D341Med (cell line): Measurements from ENCODE around the gene SLC7A4.
"Not testable (repeated sequence)": the region's sequence is repeated elsewhere in the genome, so short reads cannot be mapped to it uniquely, and the experiment has no call there.

ENCODE experiments used
- DNase-seq: peaks from one replicate; pipeline ENCODE4 v3.0.0; 2012; ENCODE audit warnings: low spot score

SLC7A4 gene

DNA sequence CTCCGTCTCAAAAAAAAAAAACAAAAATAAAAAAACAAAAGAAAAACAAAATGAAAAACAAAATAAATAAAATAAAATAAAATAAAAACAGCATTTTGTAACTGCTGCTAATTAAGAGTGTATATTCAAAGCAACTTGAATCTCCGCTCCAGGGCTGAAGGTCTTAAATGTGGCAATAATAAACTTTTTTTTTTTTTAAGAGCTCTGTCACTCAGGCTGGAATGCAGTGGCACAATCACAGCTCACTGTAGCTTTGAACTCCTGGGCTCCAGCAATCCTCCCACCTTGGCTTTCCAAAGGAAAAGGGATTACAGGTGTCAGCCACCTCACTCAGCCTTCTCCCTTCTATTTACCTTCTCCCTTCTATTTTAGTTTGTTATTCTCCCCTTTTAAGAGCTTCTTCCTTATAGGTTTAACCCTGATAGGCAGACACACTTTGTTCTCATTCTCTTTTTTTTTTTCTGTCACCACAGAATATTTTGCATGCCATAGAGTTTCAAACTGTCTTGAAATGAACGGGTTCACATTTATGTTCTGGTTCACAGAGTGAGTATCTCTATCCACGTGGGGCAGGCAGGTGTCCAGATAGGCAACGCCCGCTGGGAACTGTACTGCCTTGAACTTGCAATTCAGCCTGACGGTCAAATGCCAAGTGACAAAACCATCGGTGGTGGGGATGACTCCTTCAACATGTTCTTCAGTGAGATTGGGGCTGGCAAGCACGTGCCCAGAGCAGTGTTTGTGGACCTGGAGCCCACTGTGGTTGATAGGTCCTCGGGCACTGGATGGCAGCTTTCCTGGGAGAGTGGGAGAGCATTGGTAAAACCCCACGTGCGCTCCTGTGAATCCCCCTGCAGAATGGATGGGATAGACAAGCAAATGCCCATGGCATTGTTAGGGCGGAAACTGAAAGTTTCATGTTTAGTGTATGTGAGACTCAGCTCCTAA, 32.8 kb upstream of the SLC7A4 start:
- DNase-seq = no peak

DNA sequence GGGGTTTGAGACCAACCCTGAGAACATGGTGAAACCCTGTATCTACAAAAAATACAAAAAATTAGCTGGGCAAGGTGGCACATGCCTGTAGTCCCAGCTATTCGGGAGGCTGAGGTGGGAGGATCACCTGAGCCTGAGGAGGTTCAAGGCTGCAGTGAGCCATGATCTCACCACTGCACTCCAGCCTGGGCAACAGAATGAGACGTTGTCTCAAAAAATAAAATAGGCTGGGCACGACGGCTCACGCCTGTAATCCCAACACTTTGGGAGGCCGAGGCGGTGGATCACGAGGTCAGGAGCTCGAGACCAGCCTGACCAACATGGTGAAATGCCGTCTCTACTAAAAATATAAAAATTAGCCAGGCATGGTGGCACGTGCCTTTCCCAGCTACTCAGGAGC, 32.1 kb upstream of the SLC7A4 start:
- not testable (repeated sequence) for DNase-seq

DNA sequence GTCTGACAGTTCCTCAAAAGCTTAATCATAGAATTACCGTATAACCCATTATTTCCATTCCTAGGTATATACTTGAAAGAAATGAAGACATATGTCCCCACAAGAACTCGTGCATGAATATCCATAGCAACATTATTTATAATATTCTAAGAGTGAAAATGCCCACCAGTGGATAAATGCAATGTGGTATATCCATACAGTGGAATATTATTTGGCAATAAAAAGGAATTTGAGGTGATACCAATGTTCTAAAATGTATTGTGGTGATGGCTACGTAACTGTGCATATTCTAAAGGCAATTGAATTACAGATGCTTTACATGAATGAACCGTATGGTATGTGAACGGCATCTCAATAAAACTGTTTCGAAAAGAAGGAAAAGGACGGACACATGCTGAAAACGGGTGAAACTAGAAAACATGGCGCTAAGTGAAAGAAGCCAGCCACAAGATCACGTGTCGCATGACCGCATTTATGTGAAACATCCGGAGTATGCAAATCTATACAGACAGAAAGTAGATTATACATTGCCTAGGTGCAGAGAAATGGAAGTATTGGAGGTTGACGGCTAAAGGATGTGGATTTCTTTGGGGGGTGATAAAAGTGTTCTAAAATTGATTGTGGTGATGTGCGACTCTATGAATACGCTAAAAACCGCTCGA, 29.4 kb upstream of the SLC7A4 start:
- not testable (repeated sequence) for DNase-seq

DNA sequence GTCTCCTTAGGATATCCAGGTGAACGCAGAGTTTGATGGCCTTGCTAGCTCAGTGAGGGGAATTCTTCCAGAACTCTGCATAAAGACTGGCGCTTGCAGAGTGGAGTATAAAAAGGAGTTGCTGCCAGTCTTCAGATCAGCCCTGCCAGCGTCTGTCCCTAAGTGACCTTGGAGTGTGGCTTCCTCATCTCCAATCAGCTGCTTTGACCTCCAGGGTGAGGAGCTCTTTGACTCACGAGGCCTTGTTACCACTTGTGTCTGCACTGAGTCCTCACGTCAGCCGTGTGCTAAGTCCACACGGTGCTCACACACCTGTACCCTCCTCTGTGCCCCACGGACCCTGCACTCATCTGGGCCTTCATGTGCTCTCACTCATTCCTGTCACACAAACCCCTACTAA, 28.0 kb upstream of the SLC7A4 start:
- not testable (repeated sequence) for DNase-seq

DNA sequence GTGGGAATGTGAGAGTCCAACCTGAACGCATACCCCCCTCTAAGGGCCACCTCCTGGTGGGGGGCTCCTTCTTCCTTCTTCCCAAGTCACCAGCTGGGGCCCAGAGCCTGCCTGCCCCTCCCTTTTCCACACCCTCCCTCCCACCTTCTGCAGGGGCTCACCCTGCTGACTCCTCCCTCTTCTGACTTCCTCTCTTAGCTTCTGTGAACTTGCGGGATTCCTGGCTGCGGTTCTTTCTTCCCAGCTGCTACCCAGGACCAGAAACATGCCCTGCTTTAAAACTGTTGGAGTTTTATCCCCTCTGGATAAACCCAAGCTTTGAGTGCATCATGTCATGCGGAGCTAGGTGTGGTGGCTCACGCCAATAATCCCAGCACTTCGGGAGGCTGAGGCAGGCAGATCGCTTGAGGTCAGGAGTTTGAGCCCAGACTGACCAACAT, 23.5 kb upstream of the SLC7A4 start:
- peak; percentile 21 for DNase-seq

DNA sequence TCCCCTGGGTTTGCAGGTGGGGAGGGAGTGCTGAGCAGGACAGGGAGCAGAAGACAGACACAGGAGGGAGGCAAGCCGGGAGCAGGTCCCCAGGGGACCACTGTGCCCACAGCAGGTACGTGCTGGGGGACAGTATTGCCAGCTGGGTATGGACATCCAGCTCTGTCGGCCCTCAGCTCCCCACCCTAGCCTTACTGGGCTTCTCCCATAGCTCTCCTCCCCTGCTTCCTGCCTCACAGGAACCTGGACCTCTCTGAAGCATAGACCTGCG, 23.1 kb upstream of the SLC7A4 start:
- DNase-seq = no peak

DNA sequence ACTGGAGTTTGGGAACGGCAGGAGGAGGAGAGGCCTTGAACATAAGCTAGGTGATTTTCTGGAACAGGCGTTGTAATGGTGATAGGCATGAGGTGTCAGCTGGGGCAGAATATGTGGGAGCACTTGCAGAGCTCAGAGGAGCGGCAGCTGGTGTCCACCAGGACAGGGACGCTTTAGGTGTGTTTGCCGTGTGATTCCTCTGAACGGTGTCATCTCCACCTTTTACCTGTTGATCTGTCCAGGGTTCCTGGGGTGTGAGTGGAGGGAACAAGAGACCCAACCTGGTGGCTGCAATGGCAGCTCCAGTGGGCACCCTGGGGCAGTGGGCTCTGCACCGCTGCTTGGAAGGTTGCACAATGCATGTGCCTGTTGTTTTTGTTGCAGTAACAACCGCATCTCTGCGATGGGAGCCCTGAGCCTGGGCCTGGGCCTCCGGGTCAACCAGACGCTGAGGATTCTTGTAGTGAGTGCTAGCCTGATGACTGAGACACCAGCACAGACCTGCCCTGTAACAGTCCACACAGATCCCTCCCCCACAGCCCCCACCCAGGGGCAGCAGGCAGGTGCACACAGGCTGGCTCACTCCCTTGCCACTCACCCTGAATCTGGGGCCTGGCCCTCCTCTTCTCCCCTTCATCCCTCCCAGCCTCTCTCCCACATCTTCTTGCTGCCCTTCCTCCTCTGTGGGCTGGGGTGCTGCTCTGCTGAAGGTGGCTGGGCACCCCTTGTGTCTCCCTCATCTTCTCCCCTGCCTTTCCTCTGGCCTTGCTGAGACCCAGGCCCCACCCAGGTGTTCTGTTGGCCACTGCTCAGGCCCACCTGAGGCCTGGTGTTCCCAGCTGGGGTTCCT, 22.6 kb upstream of the SLC7A4 start:
- DNase-seq = peak; percentile 27

DNA sequence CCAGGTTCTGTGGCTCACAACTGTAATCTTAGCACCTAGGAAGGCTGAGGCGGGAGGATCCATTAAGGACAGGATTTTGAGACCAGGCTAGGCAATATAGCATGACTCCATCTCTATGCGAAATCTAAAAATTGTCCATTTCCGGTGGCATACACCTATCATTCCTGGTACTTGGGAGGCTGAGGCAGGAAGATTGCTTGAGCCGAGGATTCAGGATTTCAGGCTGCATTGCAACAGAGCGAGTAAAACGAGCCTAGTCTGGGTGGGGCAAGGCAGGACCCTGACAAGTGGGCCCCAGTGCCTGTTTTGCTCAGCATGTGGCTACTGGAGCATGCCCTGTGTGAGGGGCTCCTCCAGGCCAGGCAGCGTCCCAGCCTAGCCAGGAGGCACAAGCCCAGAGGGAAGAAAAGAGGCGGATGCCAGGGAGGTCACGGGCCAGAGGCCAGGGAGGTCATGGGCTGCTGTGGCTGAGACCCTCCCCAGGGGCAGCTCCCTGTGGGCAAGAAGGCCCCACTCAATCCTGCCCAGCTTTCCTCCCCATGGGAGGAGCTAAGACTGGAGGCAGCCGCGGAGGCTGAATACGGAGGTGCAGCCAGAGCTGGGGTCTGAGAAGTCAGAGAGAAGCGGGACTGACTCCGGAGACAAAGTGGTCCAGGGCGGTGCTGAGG, 21.8 kb upstream of the SLC7A4 start:
- peak; percentile 20 for DNase-seq

DNA sequence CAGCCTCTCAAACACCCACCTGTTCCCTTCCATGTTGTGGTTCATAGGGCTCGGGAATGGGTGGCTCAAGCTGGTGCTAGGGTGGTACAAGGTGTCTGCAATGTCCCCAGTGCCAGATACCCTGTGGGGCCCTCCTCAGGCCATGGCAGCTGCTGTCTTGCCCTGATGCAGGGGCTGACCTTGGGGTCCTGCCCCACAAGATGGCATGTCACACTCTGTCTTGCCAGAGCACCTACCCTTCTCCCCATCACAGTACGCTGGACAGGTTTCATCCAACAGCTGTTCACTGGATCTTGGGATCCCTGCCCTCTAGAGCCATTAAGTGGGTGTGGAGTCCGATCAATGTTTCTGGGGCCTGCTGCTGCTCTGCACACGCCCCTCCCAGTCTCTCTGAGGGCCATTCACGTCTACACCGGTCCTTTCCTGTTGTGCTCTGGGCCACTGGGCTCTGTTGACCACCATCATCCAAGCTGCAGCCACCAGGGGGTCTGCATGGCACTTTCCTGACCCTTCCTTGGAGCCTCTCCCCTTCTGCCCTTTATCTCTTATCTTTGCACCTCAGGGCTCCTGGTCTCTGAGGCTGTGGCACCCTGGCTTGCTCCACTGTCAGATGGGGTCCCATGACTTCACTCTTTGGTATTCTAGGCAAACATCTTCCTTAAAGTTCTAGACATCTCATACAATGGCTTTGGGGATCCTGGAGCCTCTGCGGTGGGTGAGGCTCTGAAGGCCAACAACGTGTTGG, 20.5 kb upstream of the SLC7A4 start:
- DNase-seq = peak; percentile 16

DNA sequence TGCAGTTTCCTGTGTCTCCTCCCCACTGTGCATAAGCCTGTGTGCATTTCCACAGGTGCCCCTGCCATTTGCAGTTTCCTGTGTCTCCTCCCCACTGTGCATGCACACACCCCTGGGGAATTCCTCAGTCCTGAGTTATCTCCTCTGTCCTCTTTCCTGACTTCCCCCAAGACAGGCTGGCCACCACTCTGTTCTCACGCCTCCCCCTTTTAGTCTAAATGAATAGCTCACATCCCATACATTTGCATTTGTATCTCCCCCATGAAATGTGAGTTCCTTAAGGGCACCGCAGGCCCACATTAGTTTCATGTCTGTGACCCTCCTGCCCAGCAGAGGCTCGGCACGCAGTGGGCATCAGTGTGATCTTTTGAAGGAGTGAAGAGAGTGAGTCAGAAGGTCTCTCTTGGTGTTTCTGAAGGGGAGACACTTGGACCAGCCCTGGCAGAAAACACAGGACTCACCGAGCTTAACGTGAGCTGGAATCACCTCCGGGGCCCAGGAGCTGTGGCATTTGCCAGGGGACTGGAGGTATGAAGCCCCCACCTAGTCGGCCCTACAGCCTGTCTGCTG, 19.6 kb upstream of the SLC7A4 start:
- peak; percentile 20 for DNase-seq

DNA sequence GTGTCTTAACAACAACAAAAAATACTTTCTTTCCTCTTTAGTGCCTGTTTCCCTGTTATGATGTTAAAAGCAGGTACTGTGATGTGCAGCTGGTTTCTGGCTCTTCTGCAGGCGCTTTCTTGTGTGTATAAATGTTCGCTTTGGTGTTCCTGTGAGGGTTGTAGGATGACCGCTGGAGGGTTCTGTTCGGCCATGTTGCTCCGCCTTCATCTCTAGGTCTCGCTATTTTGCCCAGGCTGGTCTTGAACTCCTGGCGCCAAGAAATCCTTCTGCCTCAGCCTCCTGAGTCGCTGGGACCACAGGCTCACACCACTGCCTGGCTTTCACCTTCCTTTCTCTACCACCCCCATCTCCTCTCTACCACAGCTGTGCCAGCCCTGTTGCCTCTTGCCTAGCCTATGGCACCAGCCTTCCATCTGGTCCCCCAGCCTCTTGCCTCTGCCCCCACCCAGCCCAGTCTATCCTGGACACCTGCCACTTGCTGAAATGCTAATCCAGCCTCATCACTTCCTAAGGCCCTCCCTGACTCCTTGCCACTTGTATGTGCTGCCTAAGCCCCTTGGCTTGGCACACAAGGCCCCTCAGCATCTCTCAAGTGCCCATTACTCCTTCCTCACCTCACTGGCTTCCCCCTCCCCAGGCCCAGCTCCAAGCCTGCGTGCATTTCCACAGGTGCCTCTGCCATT, 18.9 kb upstream of the SLC7A4 start:
- peak; percentile 65 for DNase-seq

DNA sequence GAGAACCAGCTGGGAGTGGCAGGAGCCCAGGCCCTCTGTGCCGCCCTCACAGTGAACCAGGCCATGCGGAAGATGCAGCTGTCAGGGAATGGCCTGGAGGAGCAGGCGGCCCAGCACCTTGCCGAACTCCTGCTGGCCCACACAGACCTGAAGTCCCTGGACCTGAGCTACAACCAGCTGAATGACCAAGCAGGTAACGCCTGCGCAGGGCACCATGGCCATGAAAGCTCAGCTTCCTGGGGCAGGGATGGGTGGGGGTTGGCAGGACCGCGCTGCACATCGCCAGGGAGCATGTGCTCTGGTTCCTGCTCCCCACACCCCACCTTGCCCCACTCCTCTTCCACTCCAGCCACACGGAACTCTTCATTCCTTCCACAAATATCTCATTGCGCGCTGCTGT, 16.6 kb upstream of the SLC7A4 start:
- DNase-seq = not testable (repeated sequence)

DNA sequence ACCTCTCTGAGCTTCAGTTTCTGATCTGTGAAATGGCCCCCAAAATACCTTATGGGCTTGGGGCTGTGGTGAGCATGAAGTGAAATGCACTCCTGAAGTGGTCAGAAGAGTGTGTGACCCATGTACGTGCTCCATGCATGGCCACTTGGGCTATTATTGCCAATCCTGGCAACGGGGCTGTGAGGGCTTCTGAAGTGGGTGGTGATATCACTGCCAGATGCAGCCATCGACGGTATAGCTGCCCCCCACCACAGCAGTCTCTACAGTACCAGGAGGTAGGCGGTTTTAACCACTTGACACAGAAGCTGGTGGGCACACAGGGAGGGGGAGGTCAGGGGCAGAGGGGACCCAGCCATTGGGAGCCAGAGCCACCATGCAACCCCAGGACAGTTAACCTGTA, 16.1 kb upstream of the SLC7A4 start:
- not testable (repeated sequence) for DNase-seq

DNA sequence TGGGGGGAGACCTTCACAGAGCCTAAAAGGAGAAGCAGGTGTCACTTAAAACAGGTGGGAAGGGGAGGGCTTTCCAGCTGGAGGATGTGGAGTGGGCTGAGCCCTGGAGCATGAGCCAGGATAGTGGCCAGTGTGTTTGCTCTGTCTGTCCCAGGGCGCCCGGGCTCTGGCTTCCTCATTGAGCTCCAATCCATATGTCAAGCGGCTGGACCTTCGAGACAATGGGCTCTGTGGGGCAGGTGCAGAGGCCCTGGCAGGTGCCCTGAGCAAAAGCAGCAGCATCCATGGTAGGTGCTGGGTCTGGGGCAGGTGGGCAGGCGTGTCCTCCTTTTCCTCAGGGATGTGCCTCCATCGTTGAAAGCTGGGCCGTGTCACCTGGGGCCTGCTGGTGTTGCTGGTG, 15.4 kb upstream of the SLC7A4 start:
- peak; percentile 3 for DNase-seq

DNA sequence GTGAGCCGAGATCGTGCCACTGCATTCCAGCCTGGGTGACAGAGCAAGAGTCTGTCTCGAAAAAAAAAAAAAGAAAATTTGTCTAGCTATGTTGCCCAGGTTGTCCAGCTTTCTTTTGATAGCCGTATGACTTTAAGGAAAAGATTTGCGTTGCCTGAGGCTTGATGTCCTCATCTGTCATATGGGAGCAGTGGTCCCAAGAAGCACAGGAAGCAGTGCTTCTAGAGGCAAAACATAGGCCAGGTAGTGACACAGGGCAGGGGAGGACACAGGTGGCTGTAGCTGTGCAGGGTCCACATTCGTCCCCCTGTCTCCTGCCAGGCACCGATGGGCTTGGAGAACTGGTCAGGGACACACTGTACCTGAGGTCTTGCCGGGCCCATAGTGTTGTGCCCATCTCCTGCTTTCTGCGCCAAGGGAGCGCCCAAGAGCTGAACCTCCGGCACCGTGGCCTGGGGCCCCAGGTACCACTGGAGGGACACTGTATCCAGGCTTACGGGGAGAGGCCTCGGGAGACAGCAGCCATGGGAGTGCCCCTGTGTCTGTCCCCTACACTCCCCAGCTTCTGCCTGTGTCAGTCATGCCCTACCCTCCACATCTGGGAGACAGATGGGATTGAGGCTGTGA, 14.8 kb upstream of the SLC7A4 start:
- peak; percentile 17 for DNase-seq

DNA sequence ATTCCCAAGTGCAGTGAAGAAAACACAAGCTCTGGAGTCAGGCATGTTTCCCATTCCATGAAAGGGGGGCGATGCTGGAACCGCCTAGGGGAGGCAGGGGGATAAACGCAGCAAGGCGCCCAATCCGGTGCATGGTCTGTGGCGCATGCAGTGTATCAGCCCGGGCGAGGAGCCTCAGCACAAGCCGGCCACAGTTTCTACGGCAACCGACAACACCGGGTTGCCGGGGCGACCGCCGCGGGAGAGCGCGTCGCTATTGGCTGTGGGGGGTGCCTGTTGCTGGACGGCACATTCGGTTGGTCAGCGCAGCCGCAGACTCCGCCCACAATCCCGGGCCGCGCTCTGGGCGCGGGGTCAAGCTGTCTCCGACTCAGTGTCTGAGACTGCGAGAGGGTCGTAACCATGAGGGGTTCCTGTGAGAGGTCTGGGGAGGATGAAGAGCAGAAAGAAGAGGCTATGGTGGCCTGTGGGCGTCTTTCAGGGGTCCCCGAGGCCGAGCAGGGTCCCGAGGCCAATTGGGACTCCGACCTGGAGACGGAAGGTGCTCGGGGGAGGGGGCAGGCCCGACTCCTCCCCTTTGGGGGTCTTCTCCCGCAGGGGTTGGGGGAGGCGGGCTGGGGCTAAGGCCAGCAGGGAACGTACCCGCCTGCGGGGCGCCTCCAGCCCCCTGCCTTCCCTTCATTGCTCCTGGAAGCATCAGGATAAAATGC, 13.4 kb upstream of the SLC7A4 start, which contains the start of gene LRRC74B:
LRRC74B (plus strand) TSS at position 362 of the 710 bp plus-strand sequence; CDS start at position 403, 41 bp downstream.
- DNase-seq = peak; percentile 97

DNA sequence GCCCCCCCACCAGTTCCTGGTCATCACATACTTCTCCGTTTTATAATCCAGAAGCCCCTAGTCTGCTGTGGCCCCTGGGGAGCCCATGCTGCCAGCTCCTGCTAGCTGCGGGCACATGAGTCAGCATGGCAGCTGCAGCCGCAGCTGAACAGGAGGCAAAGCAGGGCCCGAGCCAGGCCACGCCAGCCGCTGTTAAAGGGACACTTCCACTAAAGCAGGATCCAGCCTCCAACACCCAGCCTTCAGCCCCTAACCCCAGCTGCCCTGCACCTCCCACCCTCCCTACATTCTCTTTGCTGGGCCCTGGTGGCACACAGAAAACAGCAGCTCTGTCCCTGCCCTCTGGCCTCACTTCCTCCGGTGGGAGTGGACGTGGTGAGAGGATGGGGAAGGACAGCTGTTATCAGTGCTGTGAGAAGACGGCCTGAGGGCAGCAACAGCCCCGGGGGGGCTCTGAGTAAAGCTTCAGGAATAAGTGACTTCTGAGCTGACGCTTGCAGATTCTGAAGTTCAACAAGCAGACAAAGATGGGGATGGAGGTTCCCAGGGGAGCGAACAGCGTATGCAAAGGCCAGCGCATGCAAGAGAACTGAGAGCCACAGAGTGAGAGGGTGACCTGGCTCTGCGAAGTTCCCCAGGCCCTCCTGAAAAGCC, 12.7 kb upstream of the SLC7A4 start:
- DNase-seq = peak; percentile 44

DNA sequence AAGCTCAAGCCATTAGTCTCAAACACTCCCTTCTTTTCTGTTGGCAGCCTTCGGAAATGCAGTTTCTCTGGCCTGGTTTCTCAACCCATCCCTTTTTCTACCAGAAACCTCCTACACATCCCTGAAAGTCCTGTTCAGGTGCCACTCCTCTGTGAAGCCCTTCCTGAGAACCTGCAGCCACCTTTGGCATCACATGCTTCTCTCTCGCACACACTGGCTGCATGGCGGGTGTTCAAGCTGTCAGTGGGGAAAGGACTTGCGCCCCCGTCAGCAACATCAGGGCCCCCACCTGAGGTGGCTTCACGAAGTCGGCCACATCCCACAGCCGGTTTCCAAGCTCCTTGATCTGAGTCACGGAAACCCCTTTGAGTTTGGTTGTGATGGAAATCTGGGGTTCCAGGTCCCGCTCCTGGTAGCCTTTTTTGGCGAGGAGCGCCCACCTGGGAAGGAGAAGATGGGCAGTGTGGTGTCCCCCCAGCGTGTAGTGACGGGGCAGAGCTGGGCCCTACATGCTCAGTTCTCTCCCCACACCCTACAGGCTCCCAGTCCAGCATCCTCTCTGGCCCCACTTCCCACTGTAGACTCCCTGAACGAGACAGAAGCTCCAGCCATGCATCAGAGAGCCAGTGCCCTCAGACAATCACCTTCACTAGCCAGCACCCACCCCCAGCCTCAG, 11.6 kb upstream of the SLC7A4 start:
- peak; percentile 16 for DNase-seq
